GM18870 (cell line): ENCODE measurements around the gene P2RY11.

ENCODE experiments used
- ATAC-seq: cut with Tn5 transposase; IDR thresholded peaks from one replicate; pipeline ENCODE4 v1.9.1; 2021; ENCODE audit warnings: moderate library complexity; ENCODE audit not compliant: unreplicated experiment

Gene P2RY11

GRCh38 chr19:10138879-10139795 is 27.6 kb downstream of the P2RY11 start:
- ATAC-seq, result no peak

- ATAC-seq, result no peak
These were observed 28.5 kb downstream of the P2RY11 start for GRCh38 chr19:10139952-10140351.

- ATAC-seq, result no peak
These were observed 30.0 kb downstream of the P2RY11 start for GRCh38 chr19:10141479-10141878.

GRCh38 chr19:10141973-10142372 is 30.5 kb downstream of the P2RY11 start:
- ATAC-seq, result no peak

GRCh38 chr19:10142701-10143375 is 31.3 kb downstream of the P2RY11 start:
- no peak for ATAC-seq

- ATAC-seq, result no peak
These were observed 32.2 kb downstream of the P2RY11 start for GRCh38 chr19:10143681-10144080.

GRCh38 chr19:10144361-10144760 is 32.9 kb downstream of the P2RY11 start:
- no peak for ATAC-seq

GRCh38 chr19:10145031-10145430 is 33.5 kb downstream of the P2RY11 start:
- ATAC-seq, result no peak

- ATAC-seq, result no peak
These were observed 34.6 kb downstream of the P2RY11 start for GRCh38 chr19:10146142-10146541.

GRCh38 chr19:10149427-10149826 is 37.9 kb downstream of the P2RY11 start:
- ATAC-seq, result no peak

GRCh38 chr19:10151521-10151920 is 40.0 kb downstream of the P2RY11 start:
- no peak for ATAC-seq

- no peak for ATAC-seq
These were observed 40.6 kb downstream of the P2RY11 start for GRCh38 chr19:10152100-10152499.

- ATAC-seq, result no peak
These were observed 44.3 kb downstream of the P2RY11 start for GRCh38 chr19:10155839-10156238.

- no peak for ATAC-seq
These were observed 46.6 kb downstream of the P2RY11 start for GRCh38 chr19:10158071-10158470.

GRCh38 chr19:10158485-10158884 is 47.0 kb downstream of the P2RY11 start:
- no peak for ATAC-seq

GRCh38 chr19:10159610-10160009 is 48.1 kb downstream of the P2RY11 start:
- no peak for ATAC-seq

- ATAC-seq, result no peak
These were observed 52.0 kb downstream of the P2RY11 start for GRCh38 chr19:10163536-10163935.
